Activated CD8-positive, alpha-beta memory T cell treated with anti-CD3 and anti-CD28 coated beads, Interleukin-2, amount 50 U/mL, for 48 hours (primary cell): ENCODE results near the gene MADCAM1.
"Not testable (repeated sequence)": the region's sequence is repeated elsewhere in the genome, so short reads cannot be mapped to it uniquely, and the experiment has no call there.

ENCODE experiments used
- DNase-seq: peaks from one replicate; pipeline ENCODE4 v3.0.0-alpha.2; 2020

Gene MADCAM1

GRCh38 chr19:496112-496665 lies at the start of gene MADCAM1:
Gene MADCAM1 (plus strand): TSS chr19:496486. CDS start chr19:496500, 14 bp downstream.
- DNase-seq: no peak

- DNase-seq: no peak
These were observed 49.2 kb upstream of the MADCAM1 start for GRCh38 chr19:447064-447426.

GRCh38 chr19:447816-448560 lies 48.3 kb upstream of the MADCAM1 start:
- DNase-seq: no peak

GRCh38 chr19:449916-450315 lies 46.4 kb upstream of the MADCAM1 start:
- no peak for DNase-seq

- not testable (repeated sequence) for DNase-seq
These were observed 45.3 kb upstream of the MADCAM1 start for GRCh38 chr19:450912-451481.

- DNase-seq: no peak
These were observed 43.5 kb upstream of the MADCAM1 start for GRCh38 chr19:452829-453228.

GRCh38 chr19:453606-454005 lies 42.7 kb upstream of the MADCAM1 start:
- no peak for DNase-seq

- no peak for DNase-seq
These were observed 41.1 kb upstream of the MADCAM1 start for GRCh38 chr19:455031-455705.

GRCh38 chr19:455851-456546 lies 40.3 kb upstream of the MADCAM1 start:
- DNase-seq: no peak

GRCh38 chr19:456547-457110 lies 39.7 kb upstream of the MADCAM1 start:
- DNase-seq: no peak

- DNase-seq: no peak
These were observed 38.6 kb upstream of the MADCAM1 start for GRCh38 chr19:457636-458035.

GRCh38 chr19:458091-459042 lies 37.9 kb upstream of the MADCAM1 start:
- no peak for DNase-seq

- peak; percentile 75 for DNase-seq
These were observed 36.4 kb upstream of the MADCAM1 start for GRCh38 chr19:459724-460511.

- no peak for DNase-seq
These were observed 35.2 kb upstream of the MADCAM1 start, which contains the start of gene SHC2 for GRCh38 chr19:460877-461720. Gene SHC2 (minus strand): TSS chr19:461033. CDS start chr19:460996, 37 bp downstream.

GRCh38 chr19:461721-462551 lies 34.4 kb upstream of the MADCAM1 start:
- DNase-seq: no peak

GRCh38 chr19:463483-464207 lies 32.6 kb upstream of the MADCAM1 start:
- DNase-seq: no peak

- DNase-seq: no peak
These were observed 32.1 kb upstream of the MADCAM1 start for GRCh38 chr19:464208-464545.
